HG03469 (cell line): ENCODE measurements around the gene RXFP4.
"Not testable (repeated sequence)": the region's sequence is repeated elsewhere in the genome, so short reads cannot be mapped to it uniquely, and the experiment has no call there.

Experiments used
- ATAC-seq: cut with Tn5 transposase; IDR thresholded peaks from one replicate; pipeline ENCODE4 v1.9.1; 2021; ENCODE audit warnings: mild to moderate bottlenecking, moderate library complexity, moderate number of reproducible peaks; ENCODE audit not compliant: unreplicated experiment

Gene RXFP4

GRCh38 chr1:155940993-155941844 is at the start of gene RXFP4:
TSS of gene RXFP4 (plus strand) at chr1:155941638. CDS start at chr1:155941710, 72 bp downstream.
- ATAC-seq: no peak

GRCh38 chr1:155892796-155893195 is 48.6 kb upstream of the RXFP4 start:
- no peak for ATAC-seq

- ATAC-seq: no peak
These were observed 47.9 kb upstream of the RXFP4 start for GRCh38 chr1:155893389-155894142.

- not testable (repeated sequence) for ATAC-seq
These were observed 45.8 kb upstream of the RXFP4 start for GRCh38 chr1:155895617-155896016.

- ATAC-seq: not testable (repeated sequence)
These were observed 45.0 kb upstream of the RXFP4 start for GRCh38 chr1:155896476-155896875.

GRCh38 chr1:155897746-155898145 is 43.7 kb upstream of the RXFP4 start:
- ATAC-seq: no peak

- ATAC-seq: no peak
These were observed 42.5 kb upstream of the RXFP4 start for GRCh38 chr1:155898888-155899287.

GRCh38 chr1:155899683-155900082 is 41.8 kb upstream of the RXFP4 start:
- ATAC-seq: no peak

- no peak for ATAC-seq
These were observed 41.3 kb upstream of the RXFP4 start for GRCh38 chr1:155900161-155900560.

GRCh38 chr1:155904261-155904660 is 37.2 kb upstream of the RXFP4 start:
- ATAC-seq: no peak

- no peak for ATAC-seq
These were observed 31.5 kb upstream of the RXFP4 start for GRCh38 chr1:155909894-155910293.

GRCh38 chr1:155910621-155911121 is 30.8 kb upstream of the RXFP4 start:
- peak; percentile 8 for ATAC-seq

GRCh38 chr1:155911156-155912055 is 30.0 kb upstream of the RXFP4 start, which contains the start of gene RIT1:
TSS of gene RIT1 (minus strand) at chr1:155911349. CDS start at chr1:155910761, 588 bp downstream.
- ATAC-seq: peak; percentile 58

GRCh38 chr1:155912056-155912536 is 29.3 kb upstream of the RXFP4 start:
- no peak for ATAC-seq

GRCh38 chr1:155913969-155914757 is 27.3 kb upstream of the RXFP4 start:
- ATAC-seq: no peak

- no peak for ATAC-seq
These were observed 22.8 kb upstream of the RXFP4 start for GRCh38 chr1:155918660-155919059.

- ATAC-seq: no peak
These were observed 21.6 kb upstream of the RXFP4 start for GRCh38 chr1:155919801-155920200.

- no peak for ATAC-seq
These were observed 20.7 kb upstream of the RXFP4 start for GRCh38 chr1:155920717-155921116.

GRCh38 chr1:155925506-155925905 is 15.9 kb upstream of the RXFP4 start:
- no peak for ATAC-seq

- ATAC-seq: no peak
These were observed 12.4 kb upstream of the RXFP4 start for GRCh38 chr1:155929057-155929456.
